ENCODE data around the gene CCDC102B. TPM values are rescaled to one million over a fixed set of nuclear protein-coding genes. Genes with fewer than 3 reads are reported as not detected.
A peak's percentile ranks its signal among the peaks of the same experiment; 100 is the strongest.
"Not testable (repeated sequence)": the region's sequence is repeated elsewhere in the genome, so short reads cannot be mapped to it uniquely, and the experiment has no call there.

Gene CCDC102B
- total RNA-seq, 1 experiment from 2014 or later: 0.19 TPM

DNA sequence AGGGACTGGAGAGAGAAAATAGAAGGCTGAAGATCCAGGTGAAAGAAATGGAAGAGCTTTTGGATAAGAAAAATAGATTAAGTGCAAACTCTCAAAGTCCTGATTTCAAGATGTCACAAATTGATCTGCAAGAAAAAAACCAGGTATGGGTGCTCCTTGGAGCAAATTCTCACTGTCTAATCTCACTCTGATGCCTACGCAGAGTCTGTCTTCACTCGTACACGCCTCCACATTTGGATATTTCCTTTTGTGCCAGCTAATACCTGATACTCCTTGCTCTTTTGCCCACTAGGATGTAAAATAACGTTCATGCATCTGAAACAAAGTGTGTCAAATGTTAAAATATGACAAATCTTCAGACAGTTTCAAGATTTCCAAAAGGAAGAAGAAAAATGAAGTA, 99.4 kb downstream of the CCDC102B start:
- no peak for DNase-seq (ENCODE audit: low read depth)

DNA sequence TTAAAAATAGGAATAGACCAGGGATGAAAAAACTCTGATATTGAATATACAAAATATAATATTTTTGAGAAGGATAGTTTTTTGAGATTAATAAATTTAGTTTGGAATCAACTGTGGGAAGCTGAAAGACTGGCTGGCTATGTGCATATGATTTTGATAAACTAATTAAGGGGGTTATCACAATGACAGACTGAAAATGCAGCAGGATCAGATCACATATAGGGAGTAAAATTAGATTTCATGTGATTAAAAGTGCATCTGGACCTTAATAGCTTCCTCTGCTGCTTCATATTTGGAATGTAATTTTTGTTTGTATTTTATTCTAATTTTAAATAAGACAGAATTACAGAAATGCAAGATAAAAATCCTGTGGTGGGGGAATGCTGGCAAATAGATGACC, 111.7 kb downstream of the CCDC102B start:
- no peak for DNase-seq (ENCODE audit: low read depth)

DNA sequence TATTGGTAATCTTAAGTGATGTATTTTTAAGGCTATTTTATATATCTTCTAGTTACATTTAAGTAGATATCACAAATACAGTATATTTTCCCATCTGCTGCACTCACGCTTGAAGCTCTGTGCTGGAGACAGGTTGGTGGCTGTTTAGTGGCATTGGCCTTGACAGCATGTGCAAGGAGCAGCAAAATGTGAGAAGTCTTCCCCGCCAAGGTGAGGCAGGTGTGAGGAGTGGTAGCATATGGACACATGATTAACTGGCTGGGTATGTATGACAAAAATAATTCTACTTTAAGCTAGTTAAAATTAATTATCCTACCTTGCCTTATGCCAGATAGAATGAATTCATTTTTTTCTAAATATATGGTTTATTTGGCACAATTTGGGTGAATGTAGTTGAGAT, 117.2 kb downstream of the CCDC102B start:
- no peak for DNase-seq (ENCODE audit: low read depth)

DNA sequence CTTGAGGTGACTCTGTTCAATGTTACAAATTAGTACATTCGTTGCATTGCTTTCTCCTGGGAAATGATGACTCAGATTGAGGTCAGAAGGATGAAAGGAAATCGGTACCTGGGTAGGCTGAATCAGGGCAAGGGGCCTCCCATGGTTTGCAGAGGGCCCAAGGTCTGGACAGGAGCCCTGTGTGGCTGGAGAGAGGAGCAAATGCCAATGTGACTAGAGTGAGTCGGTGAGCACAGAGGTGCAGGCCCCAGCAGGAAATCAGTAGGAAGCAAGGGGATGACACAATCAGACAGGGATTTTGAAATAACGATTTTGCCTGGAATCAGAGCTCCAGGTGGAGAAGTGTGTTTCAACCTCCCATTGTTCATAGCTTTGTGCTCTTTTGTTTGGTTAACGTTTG, 118.9 kb downstream of the CCDC102B start:
- DNase-seq (ENCODE audit: low read depth): peak; percentile 89

DNA sequence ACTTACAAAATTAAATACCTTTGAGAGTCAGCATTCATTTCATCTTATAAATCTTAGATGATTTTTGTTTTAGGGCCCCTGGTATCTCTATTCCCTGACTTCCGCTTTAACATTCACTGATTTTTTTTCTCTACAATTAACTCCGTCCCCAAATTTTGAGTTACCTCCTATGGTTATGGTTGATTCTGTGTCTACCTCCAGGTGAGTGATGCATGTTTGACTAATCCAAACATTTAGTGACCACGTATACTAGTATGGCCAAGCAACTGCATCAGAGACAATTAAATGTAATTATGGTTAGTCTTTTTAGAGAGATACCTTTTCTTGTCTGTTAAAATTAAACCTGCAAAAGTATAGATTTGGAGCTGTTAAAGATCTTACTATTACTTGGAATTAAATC, 120.3 kb downstream of the CCDC102B start:
- DNase-seq (ENCODE audit: low read depth): no peak

DNA sequence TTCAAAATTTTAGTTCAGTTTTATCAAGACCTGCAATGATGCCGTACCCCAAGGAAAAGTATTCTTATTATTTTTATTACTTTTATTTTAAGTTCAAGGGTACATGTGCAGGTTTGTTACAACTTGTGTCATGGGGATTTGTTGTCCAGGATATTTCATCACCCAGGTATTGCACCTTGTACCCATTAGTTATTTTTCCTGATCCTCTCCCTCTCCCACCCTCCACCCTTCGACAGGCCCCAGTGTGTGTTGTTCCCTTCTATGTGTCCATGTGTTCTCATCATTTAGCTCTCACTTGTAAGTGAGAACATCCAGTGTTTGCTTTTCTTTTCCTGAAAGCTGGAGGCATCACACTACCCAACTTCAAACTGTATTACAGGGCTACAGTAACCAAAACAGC, 122.0 kb downstream of the CCDC102B start:
- no peak for DNase-seq (ENCODE audit: low read depth)

DNA sequence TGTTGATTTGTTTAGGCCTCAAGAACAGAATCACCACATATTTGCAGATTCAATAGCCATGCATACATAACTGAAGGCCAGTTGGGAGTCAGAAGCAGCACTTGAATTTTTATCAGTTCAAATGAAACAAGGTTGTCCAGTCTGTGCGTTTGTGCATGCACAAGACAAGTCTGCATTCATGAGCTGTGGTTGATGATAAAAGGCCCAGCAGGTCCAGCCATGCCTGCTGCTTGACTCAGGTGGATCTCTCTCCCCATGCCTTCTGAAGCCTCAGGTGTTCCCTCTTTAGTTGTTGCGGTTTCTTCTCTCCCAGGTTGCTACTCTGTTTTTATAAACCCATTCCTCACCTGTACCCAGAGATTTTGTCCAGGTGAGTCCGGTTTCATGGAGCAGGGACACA, 124.5 kb downstream of the CCDC102B start:
- DNase-seq (ENCODE audit: low read depth): no peak

DNA sequence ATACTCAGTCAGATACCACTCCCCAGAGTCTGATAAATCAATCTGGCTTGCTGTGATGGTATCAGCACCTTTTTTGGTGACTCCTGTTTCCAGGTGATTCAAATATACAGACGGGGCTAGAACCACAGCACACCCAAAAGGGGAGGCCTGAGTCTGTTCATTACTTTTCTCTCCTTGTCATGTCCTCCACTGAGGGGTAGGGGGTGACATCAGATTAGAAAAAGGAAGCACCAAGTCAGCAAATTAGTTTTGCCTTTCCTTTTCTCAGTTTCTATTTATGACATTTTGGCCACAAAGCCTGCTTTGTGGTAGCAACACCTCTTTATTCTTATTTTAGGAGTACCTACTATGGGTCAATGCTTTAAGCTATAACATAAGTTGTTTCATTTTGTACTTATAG, 127.4 kb downstream of the CCDC102B start:
- peak; percentile 11 for DNase-seq (ENCODE audit: low read depth)

DNA sequence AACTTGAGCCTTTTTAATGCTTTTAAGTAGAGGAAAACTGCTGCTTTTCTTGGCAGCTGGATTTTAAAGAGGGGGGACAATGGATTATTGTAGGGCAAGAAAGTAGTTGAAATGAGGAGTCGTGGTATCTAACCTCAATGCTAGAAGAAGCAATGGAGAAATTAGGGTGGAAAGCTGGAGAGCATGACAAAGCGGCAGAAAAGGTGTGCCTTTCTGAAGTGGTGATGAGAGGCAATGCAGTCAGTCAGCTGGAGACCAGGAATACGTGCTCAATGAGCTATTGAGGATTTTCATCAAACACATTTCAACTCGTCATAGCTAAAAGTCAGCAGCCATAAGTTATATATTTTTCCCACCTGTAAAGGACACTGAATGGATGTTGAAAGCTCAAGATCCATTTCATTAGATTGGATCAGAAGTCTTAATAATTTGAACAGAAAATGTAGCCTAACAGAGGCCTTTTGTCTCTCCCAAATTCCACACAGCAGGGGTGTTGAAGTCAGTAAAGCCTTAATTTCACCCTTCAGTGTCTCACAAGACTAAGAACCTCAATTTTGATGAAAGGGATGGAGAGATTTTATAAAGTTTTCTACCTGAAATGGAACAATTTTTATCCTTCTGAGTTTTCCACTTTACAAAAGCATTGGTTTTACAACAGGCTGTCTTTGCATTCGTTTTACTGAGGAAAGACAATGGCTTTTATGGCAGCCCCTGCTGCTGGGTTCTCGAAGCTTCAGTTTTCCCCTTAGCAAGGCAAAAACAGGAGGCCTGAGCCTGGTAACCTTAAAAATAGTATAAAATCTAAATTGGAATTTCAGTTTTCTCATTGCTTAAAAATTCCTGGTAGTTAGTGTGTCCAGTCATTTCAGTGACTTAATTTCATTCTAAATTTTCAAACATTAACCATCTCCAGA, 131.1 kb downstream of the CCDC102B start:
- DNase-seq (ENCODE audit: low read depth): no peak

DNA sequence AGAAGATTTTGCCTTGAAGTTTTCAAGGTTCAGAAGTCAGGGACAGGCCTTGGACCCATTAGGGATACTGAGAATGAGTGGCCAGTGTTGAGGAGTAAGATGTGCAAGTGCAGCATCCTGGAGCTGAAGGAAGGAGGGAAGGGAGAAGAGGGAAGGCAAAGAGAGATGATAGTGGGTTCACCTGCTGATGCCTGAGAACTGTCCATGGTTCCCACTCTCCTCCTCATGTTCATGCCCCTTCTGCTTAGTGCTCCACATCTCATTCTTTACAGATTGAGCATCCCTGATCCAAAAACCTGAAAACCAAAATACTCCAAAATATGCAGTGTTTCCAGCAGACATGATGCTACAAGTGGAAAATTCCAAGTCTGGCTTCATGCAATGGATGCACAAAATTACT, 137.8 kb downstream of the CCDC102B start:
- no peak for DNase-seq (ENCODE audit: low read depth)

DNA sequence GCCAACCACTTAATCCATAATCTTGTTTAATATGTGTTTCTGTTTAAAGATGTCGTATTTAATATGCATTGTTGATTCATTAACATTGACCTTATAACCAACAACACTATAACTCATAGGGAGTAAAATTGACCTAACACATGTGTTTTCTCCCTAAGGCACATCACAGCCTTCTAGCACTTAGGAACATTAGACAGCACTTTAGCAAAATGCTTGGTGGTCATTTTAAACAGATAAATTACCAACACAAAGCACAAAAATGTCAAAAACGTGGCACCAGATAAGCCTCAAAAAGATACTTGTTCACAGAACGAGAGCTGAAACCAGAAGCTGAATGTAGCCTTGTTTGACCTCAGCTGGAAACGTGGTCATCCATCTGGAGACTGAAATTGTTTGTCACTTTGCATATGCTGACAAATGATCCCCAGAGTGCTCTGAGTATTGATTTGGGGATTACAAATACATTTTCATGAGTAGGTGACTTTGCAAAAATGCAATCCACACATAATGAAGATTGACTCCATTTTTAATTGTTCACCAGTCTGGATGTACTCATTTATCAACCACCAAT, 139.2 kb downstream of the CCDC102B start:
- DNase-seq (ENCODE audit: low read depth): no peak

DNA sequence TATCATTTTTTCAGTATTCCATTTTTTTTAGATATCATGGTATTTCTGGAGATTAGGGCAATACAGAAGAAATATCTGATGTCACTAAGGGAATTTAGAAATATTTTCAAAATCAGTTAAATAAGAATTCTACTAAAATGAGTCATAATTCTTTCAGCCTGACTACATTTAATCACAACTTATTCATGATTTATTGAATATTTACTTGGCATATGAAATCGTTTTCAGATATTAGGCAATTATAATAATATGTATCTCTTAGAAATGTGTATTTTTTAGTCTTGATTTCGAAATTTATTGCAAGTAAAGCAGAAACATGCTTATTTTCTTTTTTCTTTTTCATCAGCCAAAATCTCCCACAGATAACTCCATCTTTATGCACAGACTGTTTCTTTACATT, 142.2 kb downstream of the CCDC102B start:
- DNase-seq (ENCODE audit: low read depth): no peak

DNA sequence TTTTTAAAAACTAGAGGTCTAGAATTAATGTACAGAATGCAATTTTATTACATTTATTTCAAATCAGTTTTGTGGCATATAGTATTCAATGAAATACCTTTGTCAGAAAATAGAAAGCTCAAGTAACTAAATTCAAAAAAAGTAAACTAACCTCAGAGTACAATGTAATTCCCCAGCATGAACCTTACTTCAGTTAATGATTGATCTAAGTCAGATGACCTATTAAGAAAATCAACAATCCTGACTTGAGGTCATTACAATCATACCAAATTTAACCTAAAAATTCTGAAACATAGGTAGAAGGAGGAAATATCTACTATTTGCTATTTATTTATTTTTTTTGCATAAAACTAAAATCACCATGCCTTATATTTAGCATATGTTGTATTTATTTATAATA, 142.9 kb downstream of the CCDC102B start:
- DNase-seq (ENCODE audit: low read depth): no peak

DNA sequence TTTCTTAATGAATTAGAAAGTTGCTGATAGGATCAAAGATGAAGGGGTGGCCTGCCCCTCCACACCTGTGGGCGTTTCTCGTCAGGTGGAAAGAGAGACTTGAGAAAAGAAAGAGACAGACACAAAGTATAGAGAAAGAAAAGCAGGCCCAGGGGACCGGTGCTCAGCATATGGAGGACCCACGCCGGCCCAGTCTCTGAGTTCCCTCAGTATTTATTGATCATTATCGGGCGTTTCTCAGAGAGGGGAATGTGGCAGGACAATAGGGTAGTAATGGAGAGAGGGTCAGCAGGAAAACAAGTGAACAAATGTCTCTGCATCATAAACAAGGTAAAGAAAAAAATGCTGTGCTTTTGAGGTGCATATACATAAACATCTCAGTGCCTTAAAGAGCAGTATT, 144.3 kb downstream of the CCDC102B start:
- no peak for DNase-seq (ENCODE audit: low read depth)

DNA sequence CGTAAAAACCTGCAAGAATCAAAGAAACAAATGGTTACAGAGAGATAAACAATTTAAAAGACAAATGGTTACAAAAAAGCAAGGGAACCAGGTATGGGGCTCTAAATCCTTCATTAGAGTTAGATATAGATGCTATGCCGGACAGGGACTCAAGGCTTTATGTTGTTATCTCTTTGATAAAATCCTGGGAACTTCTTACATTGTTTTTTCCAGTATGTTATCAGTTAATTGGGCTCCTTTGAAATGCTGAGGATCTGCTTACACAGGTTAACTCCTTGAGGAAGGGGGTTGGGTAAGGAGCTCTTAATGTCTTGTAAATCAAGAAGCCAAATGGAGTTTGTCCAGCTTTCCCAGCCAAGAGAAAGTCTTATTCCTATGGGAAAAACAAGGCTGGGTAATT, 146.0 kb downstream of the CCDC102B start:
- not testable (repeated sequence) for DNase-seq (ENCODE audit: low read depth)

DNA sequence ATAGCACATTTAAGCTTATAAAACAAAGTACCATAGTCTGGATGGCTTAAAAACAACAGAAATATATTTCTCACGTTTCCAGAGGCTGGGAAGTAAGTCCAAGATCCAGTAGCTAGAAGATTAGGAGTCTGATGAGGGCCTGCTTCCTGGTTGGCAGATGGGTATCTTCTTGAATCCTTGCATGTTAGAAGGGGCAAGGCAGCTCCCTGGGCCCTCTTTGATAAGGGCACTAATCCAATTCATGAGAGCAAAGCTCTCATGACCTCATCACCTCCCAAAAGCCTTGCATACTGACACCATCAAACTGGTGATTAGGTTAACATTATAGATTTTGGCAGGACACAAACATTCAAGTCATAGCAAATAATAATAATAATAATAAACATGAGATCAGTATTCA, 146.4 kb downstream of the CCDC102B start:
- no peak for DNase-seq (ENCODE audit: low read depth)

DNA sequence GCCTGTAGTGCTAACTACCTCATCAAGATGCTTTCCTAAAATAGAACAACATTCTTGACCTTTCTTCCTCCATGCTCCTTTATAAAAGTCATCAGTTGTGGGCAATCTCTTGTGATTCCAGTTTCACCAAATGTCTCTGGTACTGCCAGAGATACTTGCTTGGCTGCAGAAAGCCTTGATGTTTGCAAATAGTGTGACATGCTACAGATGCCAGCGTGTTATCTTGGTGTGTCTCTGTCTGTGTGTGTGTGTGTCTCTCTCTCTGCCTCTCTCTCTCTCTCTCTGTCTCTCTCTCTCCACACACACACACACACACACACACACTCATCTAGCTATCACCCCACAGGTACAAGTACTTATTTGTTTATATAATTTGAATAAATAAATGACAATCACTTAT, 146.9 kb downstream of the CCDC102B start:
- DNase-seq (ENCODE audit: low read depth): no peak

DNA sequence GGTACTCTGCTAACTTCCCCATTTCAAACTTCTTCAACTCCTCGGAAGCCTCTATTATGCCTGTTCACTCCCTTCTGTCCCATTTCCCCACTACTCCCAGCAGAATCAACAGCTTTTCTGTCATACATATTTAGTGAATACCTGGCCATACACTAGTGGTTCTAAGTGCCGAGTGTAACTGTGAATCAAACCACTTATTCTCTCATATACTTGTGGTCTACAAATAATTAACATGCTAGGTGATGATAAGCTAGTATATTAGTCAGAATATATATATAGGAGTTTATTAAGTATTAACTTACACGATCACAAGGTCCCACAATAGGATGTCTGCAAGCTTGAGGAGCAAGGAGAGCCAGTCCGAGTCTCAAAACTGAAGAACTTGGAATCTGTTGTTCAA, 150.7 kb downstream of the CCDC102B start:
- DNase-seq (ENCODE audit: low read depth): no peak

DNA sequence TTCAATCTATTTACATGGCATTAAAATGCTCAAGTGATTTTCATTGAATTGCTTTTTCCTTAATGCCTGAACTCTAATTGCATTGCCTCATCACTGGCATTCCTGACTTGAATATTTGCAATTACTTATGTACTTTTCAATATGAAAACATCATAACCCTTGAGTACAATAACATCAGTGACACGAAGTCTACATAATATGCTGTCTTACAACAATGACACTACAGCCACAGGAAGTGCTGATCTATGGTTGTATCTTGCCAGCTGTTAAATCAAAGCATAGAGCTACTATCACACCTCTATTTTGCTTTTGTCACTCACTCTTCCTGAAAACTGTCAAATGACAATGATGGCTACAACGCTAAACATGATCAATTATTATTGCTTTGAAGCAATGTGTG, 156.9 kb downstream of the CCDC102B start:
- DNase-seq (ENCODE audit: low read depth): no peak

DNA sequence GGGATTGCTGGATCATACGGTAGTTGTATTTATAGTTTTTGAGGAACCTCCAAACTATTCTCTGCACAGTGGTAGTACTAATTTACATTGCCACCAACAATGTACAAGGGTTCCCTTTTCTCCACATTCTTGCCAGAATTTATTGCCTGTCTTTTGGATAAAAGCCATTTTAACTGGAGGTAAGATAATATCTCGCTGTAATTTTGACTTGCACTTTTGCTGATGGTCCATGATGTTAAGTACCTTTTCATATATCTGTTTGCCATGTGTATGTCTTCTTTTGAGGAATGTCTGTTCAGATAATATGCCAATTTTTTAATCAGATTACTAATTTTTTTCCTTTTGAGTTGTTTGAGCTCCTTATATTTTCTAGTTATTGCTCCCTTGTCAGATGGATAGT, 158.8 kb downstream of the CCDC102B start:
- DNase-seq (ENCODE audit: low read depth): no peak

DNA sequence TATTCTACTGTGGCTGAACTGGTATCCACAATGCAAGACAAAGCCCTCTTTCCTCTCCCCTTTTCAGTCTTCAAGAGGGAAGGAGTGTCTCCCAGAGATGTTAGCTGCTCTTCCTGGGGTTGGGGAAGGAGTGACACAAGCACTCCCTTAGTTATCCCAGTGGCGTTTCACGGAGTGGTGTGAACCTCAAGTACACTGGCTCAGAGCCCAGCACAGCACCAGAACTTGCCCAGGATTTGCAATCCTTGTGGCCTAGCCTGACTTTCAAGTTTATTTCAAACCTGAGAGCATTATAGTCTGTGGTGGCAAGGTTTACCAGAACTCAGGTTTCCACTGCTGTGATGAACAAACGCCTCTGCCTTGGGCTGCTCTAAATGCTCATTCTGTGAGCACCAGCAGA, 162.5 kb downstream of the CCDC102B start:
- no peak for DNase-seq (ENCODE audit: low read depth)

DNA sequence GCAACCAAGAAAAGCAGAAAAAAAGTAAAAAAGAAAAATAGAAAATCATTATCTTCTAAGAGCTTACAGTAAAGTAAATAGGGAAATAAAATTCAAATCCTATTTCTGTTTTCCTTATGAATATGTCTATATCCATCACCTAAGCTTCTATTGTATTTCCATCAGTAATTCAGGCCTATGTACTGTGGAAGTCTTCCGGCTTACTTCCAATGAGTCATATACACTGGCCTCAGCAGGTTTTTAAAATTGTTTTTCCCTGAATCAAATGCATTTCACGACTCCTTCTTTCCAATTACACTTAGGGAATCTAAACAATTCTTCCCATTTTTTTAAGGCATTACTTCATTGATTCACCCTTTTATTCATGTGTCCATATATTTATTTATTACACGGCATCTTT, 164.7 kb downstream of the CCDC102B start:
- peak; percentile 19 for DNase-seq (ENCODE audit: low read depth)

DNA sequence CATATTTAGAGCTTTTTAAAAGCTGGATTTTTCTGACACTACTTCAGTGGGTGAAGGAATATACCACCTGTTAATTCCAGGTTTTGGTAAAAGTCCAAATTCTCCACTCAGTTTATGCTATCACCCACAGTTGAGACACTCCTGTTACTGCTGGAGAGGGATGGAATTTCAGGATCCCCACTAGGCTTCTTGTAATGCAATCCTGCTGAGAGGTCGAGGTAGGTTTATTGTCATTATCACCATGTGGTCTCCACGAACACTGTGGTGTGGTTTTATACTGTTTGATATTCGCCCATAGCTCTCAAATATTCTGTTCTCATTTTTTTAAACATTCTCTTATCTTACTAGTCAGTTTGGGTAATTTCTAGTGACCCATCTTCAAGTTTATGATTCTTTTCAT, 167.9 kb downstream of the CCDC102B start:
- no peak for DNase-seq (ENCODE audit: low read depth)

All from HT1080 (cell line).